ENCODE data around the gene TOMM6.
A peak's percentile ranks its signal among the peaks of the same experiment; 100 is the strongest.

The TOMM6 gene

DNA sequence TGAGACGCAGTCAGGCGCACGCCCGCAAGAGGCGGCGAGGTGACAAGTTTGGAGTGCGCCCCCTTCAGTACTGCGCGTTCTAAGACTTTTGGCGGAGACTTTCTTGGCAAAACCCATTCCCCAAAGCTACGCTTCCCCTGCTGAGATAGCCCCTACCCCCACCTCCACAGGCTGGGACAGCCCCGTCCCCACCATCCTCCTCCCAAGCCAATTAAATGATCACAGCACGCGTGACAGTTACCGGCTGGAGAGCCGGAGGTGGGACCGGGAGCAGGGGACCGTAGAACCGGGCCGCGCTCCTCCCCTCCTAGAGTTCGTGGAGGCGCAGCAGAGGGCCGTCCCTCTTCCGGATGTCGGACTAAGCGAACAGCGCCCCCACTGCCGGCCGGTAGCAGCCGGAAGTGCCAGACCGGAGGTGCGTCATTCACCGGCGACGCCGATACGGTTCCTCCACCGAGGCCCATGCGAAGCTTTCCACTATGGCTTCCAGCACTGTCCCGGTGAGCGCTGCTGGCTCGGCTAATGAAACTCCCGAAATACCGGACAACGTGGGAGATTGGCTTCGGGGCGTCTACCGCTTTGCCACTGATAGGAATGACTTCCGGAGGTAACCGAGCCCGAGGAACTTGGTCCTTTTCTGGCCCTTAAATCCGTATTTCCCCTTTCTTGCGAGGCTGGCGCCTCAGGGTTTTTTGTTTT, at the start of gene TOMM6:
TOMM6 (plus strand) TSS at position 476 of the 699 bp plus-strand sequence; CDS start at position 480, 4 bp downstream.
- Histone ChIP-seq H3K4me1 (ENCODE audit: control insufficient read depth, insufficient read depth, low read length) (peaks cover 35% of the 10 kb centered on the region), H3K9me3 (ENCODE audit: control insufficient read depth, low read length) (no peaks in the 10 kb centered on the region), H3K36me3 (ENCODE audit: control insufficient read depth, insufficient read depth, low read length) (peaks cover 6% of the 10 kb centered on the region), H3K4me3 (ENCODE audit: low read length) (peak within 1 kb of the TSS; percentile 95), H3K27me3 (ENCODE audit: control insufficient read depth, insufficient read depth, low read length) (no peaks in the 10 kb centered on the region), H3K9ac (ENCODE audit: low read length) (peak within 1 kb of the TSS; percentile 95)

DNA sequence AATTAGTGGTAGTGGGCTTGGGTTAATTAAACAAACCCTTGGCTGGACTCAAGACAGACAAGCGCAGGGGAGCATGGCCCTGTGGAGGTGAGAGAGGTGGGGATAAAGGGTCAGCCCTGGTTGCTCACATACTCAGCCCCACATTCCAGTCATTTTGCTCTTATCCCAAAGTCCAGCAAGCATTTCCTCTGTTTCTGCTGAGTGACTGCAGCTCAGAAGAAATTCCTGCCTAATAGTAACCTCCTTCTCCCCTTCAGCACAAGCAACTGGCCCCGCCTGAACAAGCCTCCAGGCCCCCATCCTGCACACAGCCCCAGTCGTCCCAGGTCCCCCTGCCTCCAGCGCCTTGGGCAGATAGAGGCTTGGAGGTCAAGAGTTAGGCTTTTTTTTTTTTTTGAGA, 48.5 kb upstream of the TOMM6 start:
- Histone ChIP-seq H3K9me3 (ENCODE audit: control insufficient read depth, low read length) (no peaks in the 10 kb centered on the region), H3K36me3 (ENCODE audit: control insufficient read depth, insufficient read depth, low read length) (no peaks in the 10 kb centered on the region), H3K9ac (ENCODE audit: low read length) (no peak overlapping the region), H3K4me1 (ENCODE audit: control insufficient read depth, insufficient read depth, low read length) (peaks cover 57% of the 10 kb centered on the region), H3K27me3 (ENCODE audit: control insufficient read depth, insufficient read depth, low read length) (no peaks in the 10 kb centered on the region), H3K4me3 (ENCODE audit: low read length) (no peak overlapping the region)

DNA sequence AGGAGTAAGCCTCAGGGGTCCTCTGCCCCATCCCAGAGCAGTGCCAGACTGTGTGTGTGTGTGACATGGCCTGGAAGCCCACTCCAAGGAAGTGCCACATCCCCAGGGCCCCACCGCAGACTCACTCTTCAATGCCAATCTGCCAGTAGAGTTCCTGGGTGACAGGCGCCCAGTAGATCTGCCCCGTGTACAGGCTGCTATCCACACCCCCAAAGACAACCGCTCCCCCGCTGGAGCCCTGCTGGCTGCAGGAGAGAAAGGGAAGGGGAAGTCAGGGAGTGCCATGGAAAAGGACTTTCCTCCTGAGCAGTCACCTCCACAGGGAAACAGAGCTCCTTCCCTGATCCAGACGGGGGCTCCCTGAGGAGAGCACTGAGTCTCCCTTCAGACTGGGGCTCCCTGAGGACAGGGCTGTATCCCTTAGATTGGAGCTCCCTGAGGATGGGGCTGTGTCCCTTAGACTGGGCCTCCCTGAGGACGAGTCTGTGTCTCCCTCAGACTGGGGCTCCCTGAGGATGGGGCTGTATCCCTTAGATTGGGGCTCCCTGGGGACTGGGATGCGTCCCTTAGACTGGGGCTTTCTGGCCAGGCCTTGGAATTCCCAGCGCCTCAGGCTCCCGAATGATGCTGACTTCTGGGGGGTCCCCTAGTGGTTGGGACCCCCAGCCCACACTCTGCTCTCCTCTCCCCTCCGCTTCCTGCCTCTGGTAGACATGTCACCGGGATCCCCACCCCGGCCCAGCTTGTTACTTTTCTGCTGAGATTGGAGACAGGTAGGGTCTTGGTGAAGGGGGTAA, 46.9 kb upstream of the TOMM6 start:
- peaks cover 68% of the 10 kb centered on the region for H3K4me1 ChIP-seq (ENCODE audit: control insufficient read depth, insufficient read depth, low read length)
- peak overlapping the region; percentile 70 for H3K9ac ChIP-seq (ENCODE audit: low read length)
- no peaks in the 10 kb centered on the region for H3K27me3 ChIP-seq (ENCODE audit: control insufficient read depth, insufficient read depth, low read length)
- H3K9me3 ChIP-seq (ENCODE audit: control insufficient read depth, low read length): no peaks in the 10 kb centered on the region
- H3K4me3 ChIP-seq (ENCODE audit: low read length): peak overlapping the region; percentile 4
- no peaks in the 10 kb centered on the region for H3K36me3 ChIP-seq (ENCODE audit: control insufficient read depth, insufficient read depth, low read length)

- no peaks in the 10 kb centered on the region for H3K27me3 ChIP-seq (ENCODE audit: control insufficient read depth, insufficient read depth, low read length)
- peak overlapping the region; percentile 4 for H3K4me3 ChIP-seq (ENCODE audit: low read length)
- peak overlapping the region; percentile 70 for H3K9ac ChIP-seq (ENCODE audit: low read length)
- no peaks in the 10 kb centered on the region for H3K9me3 ChIP-seq (ENCODE audit: control insufficient read depth, low read length)
- H3K36me3 ChIP-seq (ENCODE audit: control insufficient read depth, insufficient read depth, low read length): no peaks in the 10 kb centered on the region
- peaks cover 66% of the 10 kb centered on the region for H3K4me1 ChIP-seq (ENCODE audit: control insufficient read depth, insufficient read depth, low read length)
These were observed 45.6 kb upstream of the TOMM6 start for GRCh38 chr6:41741625-41742490.

- H3K9me3 ChIP-seq (ENCODE audit: control insufficient read depth, low read length): no peaks in the 10 kb centered on the region
- peaks cover 74% of the 10 kb centered on the region for H3K4me1 ChIP-seq (ENCODE audit: control insufficient read depth, insufficient read depth, low read length)
- H3K9ac ChIP-seq (ENCODE audit: low read length): peak overlapping the region; percentile 63
- H3K4me3 ChIP-seq (ENCODE audit: low read length): peak overlapping the region; percentile 12
- no peaks in the 10 kb centered on the region for H3K27me3 ChIP-seq (ENCODE audit: control insufficient read depth, insufficient read depth, low read length)
- H3K36me3 ChIP-seq (ENCODE audit: control insufficient read depth, insufficient read depth, low read length): no peaks in the 10 kb centered on the region
These were observed 43.9 kb upstream of the TOMM6 start for GRCh38 chr6:41743406-41744235.

GRCh38 chr6:41744236-41744787, 43.2 kb upstream of the TOMM6 start:
- Histone ChIP-seq H3K36me3 (ENCODE audit: control insufficient read depth, insufficient read depth, low read length) (no peaks in the 10 kb centered on the region), H3K4me1 (ENCODE audit: control insufficient read depth, insufficient read depth, low read length) (peaks cover 76% of the 10 kb centered on the region), H3K9ac (ENCODE audit: low read length) (peak overlapping the region; percentile 63), H3K4me3 (ENCODE audit: low read length) (peak overlapping the region; percentile 23), H3K9me3 (ENCODE audit: control insufficient read depth, low read length) (no peaks in the 10 kb centered on the region), H3K27me3 (ENCODE audit: control insufficient read depth, insufficient read depth, low read length) (no peaks in the 10 kb centered on the region)

- Histone ChIP-seq H3K27me3 (ENCODE audit: control insufficient read depth, insufficient read depth, low read length) (no peaks in the 10 kb centered on the region), H3K36me3 (ENCODE audit: control insufficient read depth, insufficient read depth, low read length) (no peaks in the 10 kb centered on the region), H3K9ac (ENCODE audit: low read length) (peak overlapping the region; percentile 79), H3K9me3 (ENCODE audit: control insufficient read depth, low read length) (no peaks in the 10 kb centered on the region), H3K4me3 (ENCODE audit: low read length) (peak overlapping the region; percentile 29), H3K4me1 (ENCODE audit: control insufficient read depth, insufficient read depth, low read length) (peaks cover 65% of the 10 kb centered on the region)
These were observed 41.4 kb upstream of the TOMM6 start for GRCh38 chr6:41746107-41746506.

GRCh38 chr6:41747256-41748101, 40.0 kb upstream of the TOMM6 start, which contains the start of gene PGC:
Gene PGC (minus strand): TSS chr6:41747397. CDS start chr6:41747334, 63 bp downstream.
- Histone ChIP-seq H3K36me3 (ENCODE audit: control insufficient read depth, insufficient read depth, low read length) (no peaks in the 10 kb centered on the region), H3K27me3 (ENCODE audit: control insufficient read depth, insufficient read depth, low read length) (no peaks in the 10 kb centered on the region), H3K4me3 (ENCODE audit: low read length) (peak within 1 kb of the TSS; percentile 29), H3K9me3 (ENCODE audit: control insufficient read depth, low read length) (no peaks in the 10 kb centered on the region), H3K4me1 (ENCODE audit: control insufficient read depth, insufficient read depth, low read length) (peaks cover 55% of the 10 kb centered on the region), H3K9ac (ENCODE audit: low read length) (peak within 1 kb of the TSS; percentile 79)

- peaks cover 49% of the 10 kb centered on the region for H3K4me1 ChIP-seq (ENCODE audit: control insufficient read depth, insufficient read depth, low read length)
- no peaks in the 10 kb centered on the region for H3K36me3 ChIP-seq (ENCODE audit: control insufficient read depth, insufficient read depth, low read length)
- no peak overlapping the region for H3K4me3 ChIP-seq (ENCODE audit: low read length)
- no peaks in the 10 kb centered on the region for H3K27me3 ChIP-seq (ENCODE audit: control insufficient read depth, insufficient read depth, low read length)
- H3K9me3 ChIP-seq (ENCODE audit: control insufficient read depth, low read length): no peaks in the 10 kb centered on the region
- H3K9ac ChIP-seq (ENCODE audit: low read length): peak overlapping the region; percentile 12
These were observed 39.4 kb upstream of the TOMM6 start for GRCh38 chr6:41748102-41748477.

GRCh38 chr6:41748542-41748941, 39.0 kb upstream of the TOMM6 start:
- no peaks in the 10 kb centered on the region for H3K36me3 ChIP-seq (ENCODE audit: control insufficient read depth, insufficient read depth, low read length)
- peaks cover 44% of the 10 kb centered on the region for H3K4me1 ChIP-seq (ENCODE audit: control insufficient read depth, insufficient read depth, low read length)
- H3K9me3 ChIP-seq (ENCODE audit: control insufficient read depth, low read length): no peaks in the 10 kb centered on the region
- H3K9ac ChIP-seq (ENCODE audit: low read length): no peak overlapping the region
- no peaks in the 10 kb centered on the region for H3K27me3 ChIP-seq (ENCODE audit: control insufficient read depth, insufficient read depth, low read length)
- H3K4me3 ChIP-seq (ENCODE audit: low read length): no peak overlapping the region
